ENCODE results near the gene PDZRN3.
"Not testable (repeated sequence)": the region's sequence is repeated elsewhere in the genome, so short reads cannot be mapped to it uniquely, and the experiment has no call there.

PDZRN3 gene

GRCh38 chr3:73586190-73586589 lies 38.6 kb downstream of the PDZRN3 start:
- DNase-seq: no peak

- no peak for DNase-seq
Measured at GRCh38 chr3:73584873-73585272, 39.9 kb downstream of the PDZRN3 start.

- DNase-seq: no peak
Measured at GRCh38 chr3:73582535-73582934, 42.2 kb downstream of the PDZRN3 start.

- DNase-seq: no peak
Measured at GRCh38 chr3:73581134-73581846, 43.5 kb downstream of the PDZRN3 start.

GRCh38 chr3:73580343-73580742 lies 44.4 kb downstream of the PDZRN3 start:
- no peak for DNase-seq

GRCh38 chr3:73577704-73578103 lies 47.0 kb downstream of the PDZRN3 start:
- no peak for DNase-seq

- no peak for DNase-seq
Measured at GRCh38 chr3:73576999-73577461, 47.7 kb downstream of the PDZRN3 start.

GRCh38 chr3:73575953-73576352 lies 48.8 kb downstream of the PDZRN3 start:
- DNase-seq: no peak

- no peak for DNase-seq
Measured at GRCh38 chr3:73575519-73575918, 49.2 kb downstream of the PDZRN3 start.

GRCh38 chr3:73573204-73573603 lies 51.5 kb downstream of the PDZRN3 start:
- DNase-seq: no peak

- DNase-seq: no peak
Measured at GRCh38 chr3:73572368-73572767, 52.4 kb downstream of the PDZRN3 start.

- DNase-seq: no peak
Measured at GRCh38 chr3:73571238-73571794, 53.4 kb downstream of the PDZRN3 start.

- DNase-seq: no peak
Measured at GRCh38 chr3:73569246-73569760, 55.4 kb downstream of the PDZRN3 start.

- DNase-seq: no peak
Measured at GRCh38 chr3:73568371-73568862, 56.3 kb downstream of the PDZRN3 start.

- DNase-seq: not testable (repeated sequence)
Measured at GRCh38 chr3:73565374-73565773, 59.4 kb downstream of the PDZRN3 start.

GRCh38 chr3:73563896-73564582 lies 60.7 kb downstream of the PDZRN3 start:
- no peak for DNase-seq

- DNase-seq: no peak
Measured at GRCh38 chr3:73561494-73561893, 63.2 kb downstream of the PDZRN3 start.

GRCh38 chr3:73559749-73560148 lies 65.0 kb downstream of the PDZRN3 start:
- no peak for DNase-seq

- no peak for DNase-seq
Measured at GRCh38 chr3:73558727-73559075, 66.0 kb downstream of the PDZRN3 start.

- no peak for DNase-seq
Measured at GRCh38 chr3:73557986-73558726, 66.6 kb downstream of the PDZRN3 start.

GRCh38 chr3:73556520-73557372 lies 68.0 kb downstream of the PDZRN3 start:
- DNase-seq: no peak

GRCh38 chr3:73555076-73555475 lies 69.7 kb downstream of the PDZRN3 start:
- no peak for DNase-seq

Measured in KG1 (cell line).